ENCODE measurements around the gene HAUS6. TPM values are rescaled to one million over a fixed set of nuclear protein-coding genes. Genes with fewer than 3 reads are reported as not detected.

The HAUS6 gene
- total and polyA plus RNA-seq, 2 of the 4 experiments (the other 2 are of a cell fraction), result 5.8 to 13.3 TPM

- no peak overlapping the region for H4K91ac ChIP-seq (ENCODE audit: insufficient read depth, low read depth, low read length)
- no peak overlapping the region for H3K9ac ChIP-seq (ENCODE audit: low read depth, low read length)
- H3K27ac ChIP-seq (ENCODE audit: insufficient read depth, low read length), result no peak overlapping the region
- TF ChIP-seq, protein P1, sequence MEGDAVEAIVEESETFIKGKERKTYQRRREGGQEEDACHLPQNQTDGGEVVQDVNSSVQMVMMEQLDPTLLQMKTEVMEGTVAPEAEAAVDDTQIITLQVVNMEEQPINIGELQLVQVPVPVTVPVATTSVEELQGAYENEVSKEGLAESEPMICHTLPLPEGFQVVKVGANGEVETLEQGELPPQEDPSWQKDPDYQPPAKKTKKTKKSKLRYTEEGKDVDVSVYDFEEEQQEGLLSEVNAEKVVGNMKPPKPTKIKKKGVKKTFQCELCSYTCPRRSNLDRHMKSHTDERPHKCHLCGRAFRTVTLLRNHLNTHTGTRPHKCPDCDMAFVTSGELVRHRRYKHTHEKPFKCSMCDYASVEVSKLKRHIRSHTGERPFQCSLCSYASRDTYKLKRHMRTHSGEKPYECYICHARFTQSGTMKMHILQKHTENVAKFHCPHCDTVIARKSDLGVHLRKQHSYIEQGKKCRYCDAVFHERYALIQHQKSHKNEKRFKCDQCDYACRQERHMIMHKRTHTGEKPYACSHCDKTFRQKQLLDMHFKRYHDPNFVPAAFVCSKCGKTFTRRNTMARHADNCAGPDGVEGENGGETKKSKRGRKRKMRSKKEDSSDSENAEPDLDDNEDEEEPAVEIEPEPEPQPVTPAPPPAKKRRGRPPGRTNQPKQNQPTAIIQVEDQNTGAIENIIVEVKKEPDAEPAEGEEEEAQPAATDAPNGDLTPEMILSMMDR (conservative IDR thresholded peaks at IDR 0.05; ENCODE audit: low read depth, low read length), result no peak
- TF ChIP-seq BHLHE40 (IDR thresholded peaks at IDR 0.05; ENCODE audit: low read depth, low read length) (no peak), RCOR1 (IDR thresholded peaks at IDR 0.05; ENCODE audit: insufficient replicate concordance, low read length) (no peak), CHD1 (IDR thresholded peaks at IDR 0.05; ENCODE audit: low read depth, low read length) (no peak), FOS (IDR thresholded peaks at IDR 0.05; ENCODE audit: low read depth, low read length) (no peak), SMC3 (IDR thresholded peaks at IDR 0.05; ENCODE audit: low read depth, low read length) (no peak), MXI1 (IDR thresholded peaks at IDR 0.05; ENCODE audit: borderline replicate concordance, low read depth, low read length) (no peak), CEBPB (IDR thresholded peaks at IDR 0.05; ENCODE audit: low read depth, low read length) (no peak), POLR2A (IDR thresholded peaks at IDR 0.05; ENCODE audit: low read depth, low read length) (no peak), MAFK (IDR thresholded peaks at IDR 0.05; ENCODE audit: low read depth, low read length) (no peak), NFE2L2 (IDR thresholded peaks at IDR 0.05; ENCODE audit: low read depth, low read length) (no peak), RFX5 (IDR thresholded peaks at IDR 0.05; ENCODE audit: low read depth, low read length) (no peak), RAD21 (IDR thresholded peaks at IDR 0.05; ENCODE audit: low read length) (no peak), MAZ (IDR thresholded peaks at IDR 0.05; ENCODE audit: borderline replicate concordance, low read depth, low read length) (no peak)
- TF ChIP-seq, protein P2, sequence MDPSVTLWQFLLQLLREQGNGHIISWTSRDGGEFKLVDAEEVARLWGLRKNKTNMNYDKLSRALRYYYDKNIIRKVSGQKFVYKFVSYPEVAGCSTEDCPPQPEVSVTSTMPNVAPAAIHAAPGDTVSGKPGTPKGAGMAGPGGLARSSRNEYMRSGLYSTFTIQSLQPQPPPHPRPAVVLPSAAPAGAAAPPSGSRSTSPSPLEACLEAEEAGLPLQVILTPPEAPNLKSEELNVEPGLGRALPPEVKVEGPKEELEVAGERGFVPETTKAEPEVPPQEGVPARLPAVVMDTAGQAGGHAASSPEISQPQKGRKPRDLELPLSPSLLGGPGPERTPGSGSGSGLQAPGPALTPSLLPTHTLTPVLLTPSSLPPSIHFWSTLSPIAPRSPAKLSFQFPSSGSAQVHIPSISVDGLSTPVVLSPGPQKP (IDR thresholded peaks at IDR 0.05; ENCODE audit: borderline replicate concordance, low read depth, low read length), result no peak
- TF ChIP-seq, protein P3, sequence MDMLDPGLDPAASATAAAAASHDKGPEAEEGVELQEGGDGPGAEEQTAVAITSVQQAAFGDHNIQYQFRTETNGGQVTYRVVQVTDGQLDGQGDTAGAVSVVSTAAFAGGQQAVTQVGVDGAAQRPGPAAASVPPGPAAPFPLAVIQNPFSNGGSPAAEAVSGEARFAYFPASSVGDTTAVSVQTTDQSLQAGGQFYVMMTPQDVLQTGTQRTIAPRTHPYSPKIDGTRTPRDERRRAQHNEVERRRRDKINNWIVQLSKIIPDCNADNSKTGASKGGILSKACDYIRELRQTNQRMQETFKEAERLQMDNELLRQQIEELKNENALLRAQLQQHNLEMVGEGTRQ (IDR thresholded peaks at IDR 0.05; ENCODE audit: low read depth, low read length), result no peak
- H3K36me3 ChIP-seq (ENCODE audit: control insufficient read depth, insufficient read depth, low read length), result no peaks in the 10 kb centered on the region
- no peak overlapping the region for H2AK9ac ChIP-seq (replicated peaks; ENCODE audit: low read depth, low read length, poor library complexity)
- no peaks in the 10 kb centered on the region for H3K79me1 ChIP-seq (ENCODE audit: low read depth in 1 of 2, low read length in 2 of 2)
- in situ Hi-C loops (cut with MboI; ENCODE audit: low sequenced_read_pairs) (no loop called here), intact Hi-C loops (cut with micrococcal nuclease) (no loop called here), dilution Hi-C loops (cut with HindIII; ENCODE audit: low sequenced_read_pairs, unreplicated experiment) (no loop called here)
- H3K4me2 ChIP-seq (ENCODE audit: low read depth, low read length), result no peak overlapping the region
- WGBS, 2 experiments (ENCODE audit: extremely low coverage in 2 of 2, insufficient read length in 1 of 2), result no CpG with 5 or more reads among the region's 5 CpGs
- DNase-seq (no peak), ATAC-seq (ENCODE audit: low read depth) (no peak)
- no peak overlapping the region for H3K56ac ChIP-seq (ENCODE audit: extremely low read depth, insufficient read depth, low read length)
- H4K5ac ChIP-seq (ENCODE audit: low read depth, low read length), result no peak overlapping the region
- ChIA-PET CTCF (no interaction called here), POLR2A (ENCODE audit: unreplicated experiment) (interaction anchor here (0.6 kb wide), 1 partner anchor 567 kb away, joined by 3 read pairs; no protein-coding TSS in a partner anchor)
- H4K8ac ChIP-seq (ENCODE audit: low read depth in 2 of 2, low read length in 2 of 2), result no peak overlapping the region
- H3K4me1 ChIP-seq (ENCODE audit: control insufficient read depth, insufficient read depth, low read length), result no peaks in the 10 kb centered on the region
- no peak overlapping the region for H2BK5ac ChIP-seq (ENCODE audit: low read depth, low read length, poor library complexity, severe bottlenecking)
- no peak overlapping the region for H3K14ac ChIP-seq (replicated peaks; ENCODE audit: low read depth, low read length)
- no peak overlapping the region for H3K23ac ChIP-seq (ENCODE audit: low read depth, low read length)
- H3K4ac ChIP-seq (ENCODE audit: low read depth, low read length), result no peak overlapping the region
- H4K20me1 ChIP-seq (ENCODE audit: insufficient read depth, low read length), result no peaks in the 10 kb centered on the region
- H2BK120ac ChIP-seq (ENCODE audit: low read depth, low read length), result no peak overlapping the region
- no peak overlapping the region for H2BK20ac ChIP-seq (ENCODE audit: low read depth, low read length)
- no peak overlapping the region for H2AK5ac ChIP-seq (ENCODE audit: low read depth, low read length)
- H3K27me3 ChIP-seq (ENCODE audit: control insufficient read depth, insufficient read depth, low read length), result peaks cover 11% of the 10 kb centered on the region
- H3K18ac ChIP-seq (ENCODE audit: low read depth, low read length), result no peak overlapping the region
- no peaks in the 10 kb centered on the region for H3K9me1 ChIP-seq (ENCODE audit: insufficient read depth, low read length)
- no TSS peak for BruUV-seq (replicated peaks)
- H2BK15ac ChIP-seq (ENCODE audit: low read depth, low read length), result no peak overlapping the region
- no peak overlapping the region for H2AFZ ChIP-seq (replicated peaks; ENCODE audit: low read length, poor library complexity)
- peaks cover 2% of the 10 kb centered on the region; the same call in 1 of the 2 replicates for H3K9me3 ChIP-seq (ENCODE audit: control insufficient read depth, insufficient read depth, low read length)
- H3K4me3 ChIP-seq (ENCODE audit: insufficient read depth, low read depth, low read length), result no peak overlapping the region
Observed at GRCh38 chr9:19009391-19009965, 93.2 kb downstream of the HAUS6 start.

Measured in IMR-90 (cell line).